ENCODE data around the gene GALE. TPM values are rescaled to one million over a fixed set of nuclear protein-coding genes. Genes with fewer than 3 reads are reported as not detected.

Gene GALE
- total and polyA plus RNA-seq, 2 of the 4 experiments (the other 2 are of a cell fraction) = 31.7 to 39.9 TPM

GRCh38 chr1:23774174-23774880 lies 26.2 kb downstream of the GALE start:
- H3K14ac ChIP-seq (replicated peaks; ENCODE audit: low read depth, low read length) = no peak overlapping the region
- H3K4me3 ChIP-seq (ENCODE audit: insufficient read depth, low read depth, low read length) = no peak overlapping the region
- TF ChIP-seq MAZ (IDR thresholded peaks at IDR 0.05; ENCODE audit: borderline replicate concordance, low read depth, low read length) (no peak), MXI1 (IDR thresholded peaks at IDR 0.05; ENCODE audit: borderline replicate concordance, low read depth, low read length) (no peak), FOS (IDR thresholded peaks at IDR 0.05; ENCODE audit: low read depth, low read length) (no peak), CEBPB (IDR thresholded peaks at IDR 0.05; ENCODE audit: low read depth, low read length) (no peak), NFE2L2 (IDR thresholded peaks at IDR 0.05; ENCODE audit: low read depth, low read length) (no peak), MAFK (IDR thresholded peaks at IDR 0.05; ENCODE audit: low read depth, low read length) (no peak), RCOR1 (IDR thresholded peaks at IDR 0.05; ENCODE audit: insufficient replicate concordance, low read length) (no peak), USF2 (IDR thresholded peaks at IDR 0.05; ENCODE audit: low read depth, low read length) (no peak), SMC3 (IDR thresholded peaks at IDR 0.05; ENCODE audit: low read depth, low read length) (no peak), CTCF (conservative IDR thresholded peaks at IDR 0.05; ENCODE audit: low read depth, low read length) (no peak), CHD1 (IDR thresholded peaks at IDR 0.05; ENCODE audit: low read depth, low read length) (no peak), RAD21 (IDR thresholded peaks at IDR 0.05; ENCODE audit: low read length) (no peak), ELK1 (IDR thresholded peaks at IDR 0.05; ENCODE audit: borderline replicate concordance, low read depth, low read length) (no peak), BHLHE40 (IDR thresholded peaks at IDR 0.05; ENCODE audit: low read depth, low read length) (no peak), RFX5 (IDR thresholded peaks at IDR 0.05; ENCODE audit: low read depth, low read length) (no peak), POLR2A (IDR thresholded peaks at IDR 0.05; ENCODE audit: low read depth, low read length) (no peak)
- H4K5ac ChIP-seq (ENCODE audit: low read depth, low read length) = no peak overlapping the region
- ATAC-seq (ENCODE audit: low read depth) (no peak), DNase-seq (no peak)
- no TSS peak for BruUV-seq (replicated peaks)
- no peaks in the 10 kb centered on the region for H3K27me3 ChIP-seq (ENCODE audit: control insufficient read depth, insufficient read depth, low read length)
- no peak overlapping the region for H4K91ac ChIP-seq (ENCODE audit: insufficient read depth, low read depth, low read length)
- H3K9me1 ChIP-seq (ENCODE audit: insufficient read depth, low read length) = peaks cover 9% of the 10 kb centered on the region; the same call in 1 of the 2 replicates
- no peaks in the 10 kb centered on the region for H3K9me3 ChIP-seq (ENCODE audit: control insufficient read depth, insufficient read depth, low read length)
- H2AK9ac ChIP-seq (replicated peaks; ENCODE audit: low read depth, low read length, poor library complexity) = no peak overlapping the region
- H3K27ac ChIP-seq (ENCODE audit: insufficient read depth, low read length) = no peak overlapping the region
- H3K9ac ChIP-seq (ENCODE audit: low read depth, low read length) = no peak overlapping the region
- no peak overlapping the region for H3K4ac ChIP-seq (ENCODE audit: low read depth, low read length)
- peaks cover 7% of the 10 kb centered on the region; the same call in 1 of the 2 replicates for H3K4me1 ChIP-seq (ENCODE audit: control insufficient read depth, insufficient read depth, low read length)
- WGBS, 2 experiments (ENCODE audit: extremely low coverage in 2 of 2, insufficient read length in 1 of 2) = no CpG with 5 or more reads among the region's 6 CpGs
- in situ Hi-C loops (cut with MboI; ENCODE audit: low sequenced_read_pairs) = no loop called here
- no peak overlapping the region for H2BK15ac ChIP-seq (ENCODE audit: low read depth, low read length)
- 0 out of 2 replicates have a peak, but pooled peaks cover 2% of the 10 kb centered on the region for H3K36me3 ChIP-seq (ENCODE audit: control insufficient read depth, insufficient read depth, low read length)
- ChIA-PET CTCF (no interaction called here), POLR2A (ENCODE audit: unreplicated experiment) (no interaction called here)
- no peak overlapping the region for H4K8ac ChIP-seq (ENCODE audit: low read depth in 2 of 2, low read length in 2 of 2)
- 0 out of 2 replicates have a peak, but pooled peaks cover 7% of the 10 kb centered on the region for H4K20me1 ChIP-seq (ENCODE audit: insufficient read depth, low read length)
- no peak overlapping the region for H2BK120ac ChIP-seq (ENCODE audit: low read depth, low read length)
- no peak overlapping the region for H3K4me2 ChIP-seq (ENCODE audit: low read depth, low read length)
- no peak overlapping the region for H3K18ac ChIP-seq (ENCODE audit: low read depth, low read length)
- no peak overlapping the region for H3K23ac ChIP-seq (ENCODE audit: low read depth, low read length)
- dilution Hi-C loops (cut with HindIII; ENCODE audit: low sequenced_read_pairs, unreplicated experiment) = no loop called here
- H3K79me1 ChIP-seq (ENCODE audit: low read depth in 1 of 2, low read length in 2 of 2) = peaks cover 19 to 25% of the 10 kb centered on the region in 2 experiments
- no peak overlapping the region for H3K56ac ChIP-seq (ENCODE audit: extremely low read depth, insufficient read depth, low read length)
- intact Hi-C loops (cut with micrococcal nuclease) = loop anchor here (5.0 kb wide), 1 partner anchor 78 kb away; no protein-coding TSS in a partner anchor
- no peak overlapping the region for H2AK5ac ChIP-seq (ENCODE audit: low read depth, low read length)
- H2BK20ac ChIP-seq (ENCODE audit: low read depth, low read length) = no peak overlapping the region
- no peak overlapping the region for H2BK5ac ChIP-seq (ENCODE audit: low read depth, low read length, poor library complexity, severe bottlenecking)
- no peak overlapping the region for H2AFZ ChIP-seq (replicated peaks; ENCODE audit: low read length, poor library complexity)

Measured in IMR-90 (cell line).